ENCODE measurements around the gene IRX5.

Gene IRX5

DNA sequence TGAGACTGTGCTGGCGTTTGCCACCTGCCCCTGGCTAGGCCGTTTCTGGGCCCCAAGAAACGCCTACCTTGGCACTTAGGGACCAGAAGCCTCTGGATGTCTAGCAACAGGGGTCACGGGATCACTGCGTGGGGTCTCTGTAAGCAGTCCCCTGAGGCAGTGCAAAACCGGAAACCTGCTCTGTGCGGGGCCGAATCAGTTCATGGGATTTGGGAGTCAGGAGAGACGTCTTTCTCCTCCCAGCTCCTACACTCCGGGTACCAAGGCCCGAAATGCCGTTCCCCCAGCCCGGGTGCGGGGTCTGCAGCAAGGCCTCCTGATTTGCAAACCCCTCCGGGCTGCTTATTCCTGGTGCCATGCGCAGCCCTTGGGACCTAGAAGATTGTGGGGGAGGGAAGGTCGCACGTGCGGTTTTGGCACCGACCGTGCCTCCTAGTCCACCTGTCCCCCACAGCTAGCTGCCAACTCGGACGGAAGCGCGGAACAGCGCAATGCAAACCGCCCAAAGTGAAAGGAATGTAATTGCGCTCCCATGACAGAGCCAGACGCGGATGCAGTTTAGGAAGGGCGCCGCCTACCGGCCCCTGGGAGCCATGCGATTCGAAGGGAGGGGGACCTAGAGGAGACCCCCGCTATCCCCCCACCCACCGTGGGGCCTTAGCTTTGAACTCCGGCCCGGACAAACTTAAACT lies 6.5 kb downstream of the IRX5 start:
- no peak for DNase-seq (ENCODE audit: low spot score in 2 of 2)
- H3K4me3 Mint-ChIP-seq, result peak overlapping the region; percentile 35

DNA sequence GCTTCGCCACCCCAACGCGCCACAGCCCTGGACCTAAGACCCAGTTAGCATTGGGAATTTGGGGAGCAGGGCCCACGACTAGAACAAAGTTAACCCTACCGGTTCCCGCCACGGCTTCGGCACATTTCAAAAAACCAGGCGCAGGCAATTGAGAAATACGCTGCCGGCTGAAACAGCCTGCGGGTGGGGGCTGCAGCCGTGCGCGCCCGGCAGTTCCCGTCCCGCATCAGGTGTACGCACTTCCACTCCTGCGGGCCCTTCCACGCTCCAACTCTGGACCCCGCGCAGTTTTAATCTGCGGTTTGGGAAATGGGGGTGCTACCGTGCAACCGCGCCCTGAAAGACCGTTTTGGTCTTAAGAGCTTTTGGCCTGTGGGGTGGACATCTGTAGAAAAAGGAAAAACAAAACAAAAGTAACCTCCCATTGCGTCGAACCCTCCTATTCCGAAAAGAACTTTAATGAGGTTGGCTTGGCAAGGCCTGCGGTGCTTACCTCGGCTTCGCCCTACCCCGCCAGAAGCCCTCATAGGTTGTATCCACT lies 7.1 kb downstream of the IRX5 start:
- H3K27ac Mint-ChIP-seq, result no peak overlapping the region
- peak overlapping the region; percentile 35 for H3K4me3 Mint-ChIP-seq
- peaks cover under 1% of the 10 kb centered on the region for H3K36me3 Mint-ChIP-seq
- peaks cover 16% of the 10 kb centered on the region for H3K4me1 Mint-ChIP-seq
- ATAC-seq (no peak), DNase-seq (ENCODE audit: low spot score in 2 of 2) (no peak)
- no peaks in the 10 kb centered on the region for H3K9me3 Mint-ChIP-seq

More for the DNA sequence above, 6.5 kb downstream of the IRX5 start:
- ATAC-seq, result no peak
- no peak overlapping the region for H3K27ac Mint-ChIP-seq
- H3K9me3 Mint-ChIP-seq, result no peaks in the 10 kb centered on the region
- peaks cover 5% of the 10 kb centered on the region for H3K36me3 Mint-ChIP-seq
- peaks cover 20% of the 10 kb centered on the region for H3K4me1 Mint-ChIP-seq

DNA sequence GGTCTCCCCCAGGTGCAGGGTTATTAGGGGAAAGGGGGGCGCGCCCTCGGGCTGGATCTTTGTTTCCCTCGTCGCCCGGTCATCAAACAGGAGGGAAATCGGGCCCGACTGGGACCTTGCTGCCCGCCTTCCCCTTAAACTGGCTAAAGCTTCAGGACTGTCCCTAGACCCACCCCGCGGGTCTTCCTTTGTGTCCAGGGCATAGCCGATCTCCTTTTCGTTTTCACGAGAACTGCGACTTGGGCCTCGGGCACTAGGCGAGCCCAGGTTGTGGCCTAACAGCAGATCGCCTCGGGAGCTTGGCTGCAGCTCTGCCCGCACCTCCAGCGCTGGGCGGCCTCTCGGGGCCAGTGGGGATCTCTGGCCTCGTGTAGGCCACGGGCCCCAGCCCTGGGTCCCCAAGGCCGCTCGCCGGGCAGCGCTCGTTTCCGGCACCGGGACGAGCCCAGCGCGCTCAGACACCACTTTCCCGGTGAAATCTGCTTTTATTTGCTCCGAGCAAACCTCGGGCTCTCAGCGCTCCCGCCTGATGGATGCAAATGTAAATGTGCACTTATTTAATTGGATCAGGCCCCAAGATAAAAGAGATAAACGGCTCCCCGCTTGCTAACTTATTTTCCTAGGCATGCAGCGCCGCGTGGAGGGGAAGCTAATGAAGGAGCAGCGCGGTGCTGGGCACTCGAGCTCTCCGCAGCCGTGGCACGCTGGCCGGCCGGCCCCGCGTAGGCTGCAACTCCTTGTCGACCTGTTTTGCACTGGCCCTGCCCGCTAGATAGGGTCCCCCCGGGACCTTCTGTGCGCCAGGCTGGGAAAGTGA lies 7.8 kb downstream of the IRX5 start:
- peaks cover 15% of the 10 kb centered on the region for H3K4me1 Mint-ChIP-seq
- DNase-seq (ENCODE audit: low spot score in 2 of 2), result no peak
- H3K9me3 Mint-ChIP-seq, result no peaks in the 10 kb centered on the region
- H3K27ac Mint-ChIP-seq, result no peak overlapping the region
- H3K4me3 Mint-ChIP-seq, result peak overlapping the region; percentile 35
- no peak for ATAC-seq
- no peaks in the 10 kb centered on the region for H3K36me3 Mint-ChIP-seq

DNA sequence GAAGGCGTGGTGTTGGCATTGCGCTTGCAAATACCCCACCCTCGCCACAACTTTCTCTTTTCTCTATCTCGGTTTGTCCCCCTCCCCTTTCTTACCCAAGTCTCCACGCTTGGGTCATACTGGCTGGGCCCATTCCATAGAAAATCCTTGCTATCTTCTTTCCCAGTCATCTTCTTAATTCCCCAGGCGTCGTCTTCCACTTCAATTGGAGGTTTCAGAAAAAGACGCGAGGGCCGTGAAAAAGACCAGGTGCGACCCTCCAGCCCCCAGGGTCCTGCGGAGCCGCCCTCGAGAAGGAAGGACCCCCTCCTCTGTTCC lies 8.3 kb downstream of the IRX5 start:
- Mint-ChIP-seq H3K36me3 (no peaks in the 10 kb centered on the region), H3K4me3 (no peak overlapping the region), H3K4me1 (peaks cover 15% of the 10 kb centered on the region), H3K27ac (no peak overlapping the region), H3K9me3 (no peaks in the 10 kb centered on the region)
- no peak for ATAC-seq
- no peak for DNase-seq (ENCODE audit: low spot score in 2 of 2)

DNA sequence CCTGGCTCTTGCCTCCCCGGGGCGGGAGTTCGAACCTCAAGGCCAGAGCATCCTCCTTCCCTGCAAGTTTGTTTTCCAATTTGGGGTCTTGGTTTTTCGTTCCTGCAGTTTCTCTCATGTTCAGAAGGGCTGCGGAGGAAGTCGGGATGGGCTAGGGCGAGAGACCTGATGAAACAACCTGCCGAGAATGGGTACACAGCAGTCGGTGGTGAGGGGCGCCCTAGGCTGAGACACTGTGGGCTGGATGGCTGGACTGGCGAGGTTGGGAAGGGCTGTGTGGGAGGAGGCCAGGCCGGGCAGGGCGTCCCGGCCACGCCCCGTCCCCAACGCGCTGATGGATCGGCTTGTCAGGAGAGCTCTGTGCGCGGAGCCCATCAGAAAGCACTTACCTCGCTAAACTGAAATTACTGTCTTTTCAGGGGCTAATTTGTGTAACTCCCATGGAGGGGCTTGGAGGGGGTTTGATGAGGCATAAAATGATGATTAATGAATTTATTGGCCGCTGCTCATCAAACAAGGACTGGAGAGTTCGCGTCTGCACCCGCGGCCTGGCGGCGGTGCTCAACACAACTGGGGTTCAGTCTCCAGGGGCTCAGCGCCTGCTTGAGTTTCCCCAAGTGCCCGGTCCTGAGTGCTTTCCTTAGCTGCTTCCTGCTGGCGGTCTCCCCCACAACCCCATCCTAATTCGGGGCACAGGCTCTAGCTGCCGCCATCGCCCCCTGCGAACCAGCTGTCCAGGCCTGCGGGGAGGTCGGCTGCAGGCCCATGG lies 9.0 kb downstream of the IRX5 start:
- ATAC-seq (no peak), DNase-seq (ENCODE audit: low spot score in 2 of 2) (peak in 1 of 2 donors; percentile 41)
- H3K4me3 Mint-ChIP-seq, result no peak overlapping the region
- H3K4me1 Mint-ChIP-seq, result peaks cover 9% of the 10 kb centered on the region
- no peaks in the 10 kb centered on the region for H3K36me3 Mint-ChIP-seq
- H3K9me3 Mint-ChIP-seq, result no peaks in the 10 kb centered on the region
- H3K27ac Mint-ChIP-seq, result no peak overlapping the region

DNA sequence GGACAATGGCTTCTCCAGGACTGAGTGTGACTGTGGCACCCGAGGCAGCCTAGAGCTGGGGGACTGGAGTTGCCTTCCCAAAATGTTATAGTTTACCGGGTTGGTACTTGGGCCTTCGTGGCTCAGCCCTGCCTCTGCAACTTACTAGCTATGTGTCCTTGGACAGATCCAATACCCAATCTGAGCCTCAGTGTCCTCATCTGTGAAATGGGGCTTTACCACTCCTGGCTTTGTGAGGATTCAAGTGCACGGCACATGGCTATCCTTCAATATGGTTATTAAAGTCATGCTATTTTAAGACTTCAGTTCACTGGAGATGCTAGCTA lies 9.6 kb downstream of the IRX5 start:
- Mint-ChIP-seq H3K4me1 (peaks cover 7% of the 10 kb centered on the region), H3K36me3 (no peaks in the 10 kb centered on the region), H3K9me3 (no peaks in the 10 kb centered on the region), H3K27ac (no peak overlapping the region), H3K4me3 (no peak overlapping the region)
- ATAC-seq, result peak; percentile 33
- no peak for DNase-seq (ENCODE audit: low spot score in 2 of 2)

DNA sequence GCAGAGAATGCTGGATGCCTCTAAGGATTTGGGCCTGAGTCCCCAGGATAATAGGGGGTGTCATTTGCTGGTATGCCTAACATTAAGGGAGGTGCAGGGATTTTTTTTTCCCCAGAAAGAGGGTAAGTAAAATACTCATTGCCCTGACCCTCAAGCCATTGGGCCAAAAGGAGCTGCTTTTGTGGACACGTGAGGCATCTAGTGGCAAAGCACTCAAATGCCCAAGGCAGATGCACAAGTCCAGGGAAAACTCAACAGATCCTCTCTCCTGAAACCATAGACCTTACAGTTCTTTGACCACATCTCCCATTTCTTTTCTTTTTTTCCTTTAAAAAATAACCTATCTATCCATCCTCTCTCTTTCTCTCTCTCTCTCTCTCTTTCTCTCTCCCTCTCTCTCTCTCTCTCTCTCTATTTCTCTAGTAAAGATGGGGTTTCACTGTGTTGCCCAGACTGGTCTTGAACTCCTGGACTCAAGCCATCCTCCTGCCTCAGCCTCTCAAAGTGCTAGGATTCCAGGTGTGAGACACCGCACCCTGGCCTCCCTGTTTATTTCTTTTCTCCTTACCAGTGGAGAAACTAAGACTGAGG lies 11.8 kb downstream of the IRX5 start:
- Mint-ChIP-seq H3K4me3 (no peak overlapping the region), H3K27ac (no peak overlapping the region), H3K9me3 (no peaks in the 10 kb centered on the region), H3K36me3 (no peaks in the 10 kb centered on the region), H3K4me1 (no peaks in the 10 kb centered on the region)
- no peak for ATAC-seq
- DNase-seq (ENCODE audit: low spot score in 2 of 2), result no peak

DNA sequence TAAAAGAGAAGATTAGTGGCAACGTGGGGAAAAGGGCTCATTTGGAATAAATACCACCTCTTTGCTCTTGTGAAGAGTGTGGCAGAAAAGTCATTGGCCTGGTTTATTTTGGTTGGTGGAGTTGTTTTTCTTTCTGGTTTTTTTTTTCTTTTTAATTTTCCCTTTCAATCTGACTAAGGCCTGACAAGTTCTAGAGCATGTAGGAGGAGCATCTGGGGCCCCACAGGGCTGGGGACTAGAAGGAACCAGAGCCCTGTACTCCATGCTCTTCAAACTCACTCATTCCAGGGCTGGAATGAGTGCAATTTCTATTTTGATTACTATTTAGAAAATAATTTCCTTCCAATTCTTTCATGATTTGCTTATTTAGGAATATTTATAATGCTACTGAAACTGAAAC lies 13.3 kb downstream of the IRX5 start:
- Mint-ChIP-seq H3K9me3 (no peaks in the 10 kb centered on the region), H3K4me1 (no peaks in the 10 kb centered on the region), H3K4me3 (no peak overlapping the region), H3K27ac (no peak overlapping the region), H3K36me3 (no peaks in the 10 kb centered on the region)
- ATAC-seq (no peak), DNase-seq (ENCODE audit: low spot score in 2 of 2) (no peak)

DNA sequence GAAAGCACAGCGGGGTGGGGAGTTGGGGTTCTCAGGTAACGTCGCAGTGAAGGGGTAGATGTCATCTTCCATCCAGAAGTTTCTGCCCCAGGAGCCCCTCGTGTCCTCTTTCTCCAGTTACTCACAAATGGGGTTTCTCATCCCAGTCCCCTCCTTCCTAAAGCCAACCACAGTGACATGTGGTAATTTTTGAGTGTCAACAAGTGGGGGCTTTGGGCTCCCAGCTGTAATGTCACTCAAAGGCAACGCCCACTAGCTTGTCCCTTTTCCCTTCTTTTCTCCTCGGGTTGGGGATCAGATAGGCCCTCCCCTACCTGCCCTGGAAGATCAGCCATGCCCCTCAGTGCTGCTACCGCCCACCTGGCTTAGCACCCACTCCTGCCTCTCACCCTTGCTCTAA lies 14.4 kb downstream of the IRX5 start:
- H3K27ac Mint-ChIP-seq, result no peak overlapping the region
- no peaks in the 10 kb centered on the region for H3K36me3 Mint-ChIP-seq
- H3K9me3 Mint-ChIP-seq, result no peaks in the 10 kb centered on the region
- ATAC-seq, result no peak
- H3K4me1 Mint-ChIP-seq, result no peaks in the 10 kb centered on the region
- no peak for DNase-seq (ENCODE audit: low spot score in 2 of 2)
- H3K4me3 Mint-ChIP-seq, result no peak overlapping the region

DNA sequence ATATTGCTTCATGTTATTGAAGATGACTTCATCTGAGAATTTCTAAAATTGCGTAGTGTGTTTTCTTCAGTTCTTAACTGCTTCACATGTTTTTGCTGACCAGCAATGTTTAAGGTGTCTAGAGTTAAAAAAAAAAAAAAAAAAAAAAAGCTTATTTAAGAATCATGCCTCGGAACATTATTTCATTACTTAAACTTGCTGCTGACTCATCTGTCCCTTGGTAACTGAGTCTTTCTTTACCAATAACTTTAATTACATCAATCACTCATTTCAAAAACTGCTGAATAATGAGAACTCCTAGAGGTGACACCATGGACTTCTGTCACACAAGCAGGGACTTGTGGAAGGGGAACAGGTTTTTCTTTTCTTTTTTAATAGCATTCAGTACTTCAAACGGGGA lies 16.2 kb downstream of the IRX5 start:
- Mint-ChIP-seq H3K36me3 (no peaks in the 10 kb centered on the region), H3K4me3 (no peak overlapping the region), H3K27ac (no peak overlapping the region), H3K4me1 (no peaks in the 10 kb centered on the region), H3K9me3 (no peaks in the 10 kb centered on the region)
- DNase-seq (ENCODE audit: low spot score in 2 of 2) (no peak), ATAC-seq (no peak)

DNA sequence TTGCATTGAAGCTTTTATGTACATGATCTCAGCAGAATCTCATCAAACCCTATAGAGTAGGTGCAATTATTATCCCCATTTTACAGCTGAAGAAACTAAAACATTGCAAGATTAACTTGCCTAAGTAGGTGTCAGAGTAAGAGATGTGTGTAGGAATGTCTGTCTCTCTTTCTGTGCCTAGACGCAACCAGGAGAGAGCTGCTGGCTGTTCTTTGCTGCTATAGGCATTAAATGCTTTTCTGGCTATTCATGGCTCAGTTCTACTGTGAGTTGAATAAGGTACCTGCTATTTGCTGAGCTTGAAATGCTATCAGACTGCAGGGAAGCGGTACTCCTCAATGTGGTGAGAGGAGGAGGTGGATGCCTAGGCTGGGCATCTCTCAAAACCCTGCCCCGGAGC lies 17.0 kb downstream of the IRX5 start:
- Mint-ChIP-seq H3K4me1 (no peaks in the 10 kb centered on the region), H3K4me3 (no peak overlapping the region), H3K36me3 (no peaks in the 10 kb centered on the region), H3K9me3 (peaks cover 2% of the 10 kb centered on the region), H3K27ac (no peak overlapping the region)
- DNase-seq (ENCODE audit: low spot score in 2 of 2), result no peak
- ATAC-seq, result no peak

DNA sequence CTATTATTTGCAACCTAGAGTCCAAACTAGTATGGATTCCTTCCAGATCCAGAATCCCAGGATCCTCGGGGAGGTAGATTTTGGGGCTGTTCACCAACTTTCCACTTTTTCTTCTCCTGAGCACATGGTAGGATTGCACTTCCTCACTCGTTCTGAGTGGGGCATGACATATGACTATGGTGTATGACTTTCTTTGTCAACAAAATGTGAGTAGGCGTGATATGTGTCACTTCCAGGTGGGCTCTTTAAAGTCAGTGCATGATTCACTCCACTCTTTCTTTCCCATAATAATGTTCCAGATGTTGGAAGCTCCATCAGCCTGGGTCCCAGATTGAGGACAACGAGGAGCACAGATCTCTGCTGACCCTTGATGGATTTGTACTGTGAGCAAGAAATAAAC lies 21.5 kb downstream of the IRX5 start:
- Mint-ChIP-seq H3K27ac (no peak overlapping the region), H3K4me3 (no peak overlapping the region), H3K4me1 (no peaks in the 10 kb centered on the region), H3K9me3 (peaks cover 3% of the 10 kb centered on the region), H3K36me3 (no peaks in the 10 kb centered on the region)
- DNase-seq (ENCODE audit: low spot score in 2 of 2) (no peak), ATAC-seq (no peak)

DNA sequence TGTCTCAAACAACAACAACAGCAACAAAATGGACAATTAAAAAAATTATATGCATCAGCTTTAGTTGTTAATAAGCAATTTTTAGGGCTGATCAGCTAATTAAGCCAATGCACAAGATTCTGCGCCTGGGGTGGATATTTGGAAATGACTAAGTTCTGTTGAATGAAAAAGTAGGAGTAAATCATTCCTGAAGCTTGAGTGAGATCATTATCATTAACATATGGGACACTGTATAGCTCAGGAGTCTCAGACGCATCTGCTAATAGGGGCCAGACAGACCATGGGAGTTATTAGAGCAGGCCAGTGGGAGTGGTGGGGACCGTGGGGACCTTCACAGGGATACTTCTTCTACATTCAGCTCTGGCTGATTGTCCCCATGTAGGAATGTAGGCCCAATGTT lies 22.8 kb downstream of the IRX5 start:
- H3K9me3 Mint-ChIP-seq, result peaks cover 3% of the 10 kb centered on the region
- DNase-seq (ENCODE audit: low spot score in 2 of 2) (no peak), ATAC-seq (no peak)
- no peaks in the 10 kb centered on the region for H3K36me3 Mint-ChIP-seq
- H3K27ac Mint-ChIP-seq, result no peak overlapping the region
- no peak overlapping the region for H3K4me3 Mint-ChIP-seq
- no peaks in the 10 kb centered on the region for H3K4me1 Mint-ChIP-seq

DNA sequence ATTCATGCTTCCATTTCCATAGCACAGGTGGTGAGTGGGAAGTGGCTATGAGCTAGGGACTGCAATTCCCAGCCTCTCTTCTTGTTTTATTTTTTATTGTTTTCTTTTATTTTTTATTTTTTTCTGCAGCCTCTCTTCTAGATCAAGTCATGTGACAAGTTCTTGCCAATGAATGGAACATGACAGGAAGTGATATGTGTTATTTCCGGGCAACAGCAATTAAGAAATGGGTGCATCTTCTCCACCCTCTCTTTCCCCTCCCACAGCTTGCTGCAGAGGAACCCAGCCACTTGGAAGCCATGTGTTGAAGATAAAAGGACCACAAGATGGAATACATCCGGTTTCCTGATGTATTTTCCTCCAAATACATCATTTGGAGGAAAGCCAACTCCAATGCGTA lies 23.6 kb downstream of the IRX5 start:
- ATAC-seq (no peak), DNase-seq (ENCODE audit: low spot score in 2 of 2) (no peak)
- H3K36me3 Mint-ChIP-seq, result no peaks in the 10 kb centered on the region
- H3K9me3 Mint-ChIP-seq, result peaks cover 3% of the 10 kb centered on the region
- no peak overlapping the region for H3K27ac Mint-ChIP-seq
- no peak overlapping the region for H3K4me3 Mint-ChIP-seq
- H3K4me1 Mint-ChIP-seq, result no peaks in the 10 kb centered on the region

DNA sequence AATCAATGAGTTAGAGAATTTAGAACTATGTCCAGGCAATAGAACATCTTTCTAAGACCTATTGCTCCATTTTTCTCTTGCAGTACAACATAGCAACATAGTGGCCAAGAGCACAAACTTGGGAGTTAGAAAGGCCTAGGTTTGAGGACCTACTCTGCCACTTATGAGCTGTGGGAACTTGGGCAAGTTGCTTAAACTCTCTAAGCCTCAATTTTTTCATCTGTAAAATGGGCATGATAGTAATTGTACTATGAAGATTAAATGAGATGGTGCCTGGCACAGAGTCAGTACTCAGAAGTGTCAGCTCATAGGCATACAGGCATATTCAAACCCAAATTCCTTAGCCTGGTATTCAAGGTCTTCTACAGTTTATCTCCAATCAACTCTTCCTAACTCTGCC lies 25.1 kb downstream of the IRX5 start:
- H3K4me1 Mint-ChIP-seq, result no peaks in the 10 kb centered on the region
- H3K36me3 Mint-ChIP-seq, result no peaks in the 10 kb centered on the region
- no peak overlapping the region for H3K4me3 Mint-ChIP-seq
- H3K27ac Mint-ChIP-seq, result no peak overlapping the region
- ATAC-seq (no peak), DNase-seq (ENCODE audit: low spot score in 2 of 2) (no peak)
- peaks cover 3% of the 10 kb centered on the region for H3K9me3 Mint-ChIP-seq
